ENCODE results near the gene LARP1.

Gene LARP1

DNA sequence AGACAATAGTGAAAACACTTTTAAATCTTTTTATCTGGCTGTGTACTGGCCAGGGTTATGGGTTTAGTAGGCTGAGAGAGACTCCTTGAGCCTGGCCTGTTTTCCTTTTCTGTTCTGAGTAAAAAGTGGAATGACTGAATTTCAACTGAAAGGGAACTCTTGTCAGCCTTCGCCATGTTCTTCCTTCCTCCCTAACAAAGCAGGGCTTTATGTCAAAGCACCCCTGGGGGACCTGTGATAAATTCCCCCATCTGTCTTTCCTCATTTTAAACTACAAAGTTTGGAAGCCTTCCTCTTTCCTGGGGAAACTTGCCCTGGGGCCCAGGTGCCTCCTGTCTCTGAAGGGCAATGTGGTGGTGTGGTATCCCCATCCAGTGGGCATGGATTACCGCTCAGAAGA lies 29.7 kb downstream of the LARP1 start:
- no peaks in the 10 kb centered on the region for H3K9me2 ChIP-seq (replicated peaks; ENCODE audit: control insufficient read depth, low read length)
- no peak overlapping the region for H3K4me2 ChIP-seq (ENCODE audit: low read length)
- H3K27ac ChIP-seq (ENCODE audit: low read depth, low read length): no peak overlapping the region
- H4K20me1 ChIP-seq (ENCODE audit: control insufficient read depth, insufficient read depth, low read depth, low read length): peaks cover 60% of the 10 kb centered on the region
- TF ChIP-seq EZH2phosphoT487 (IDR thresholded peaks at IDR 0.05; ENCODE audit: borderline replicate concordance, low read length): no peak
- TF ChIP-seq, protein P1, sequence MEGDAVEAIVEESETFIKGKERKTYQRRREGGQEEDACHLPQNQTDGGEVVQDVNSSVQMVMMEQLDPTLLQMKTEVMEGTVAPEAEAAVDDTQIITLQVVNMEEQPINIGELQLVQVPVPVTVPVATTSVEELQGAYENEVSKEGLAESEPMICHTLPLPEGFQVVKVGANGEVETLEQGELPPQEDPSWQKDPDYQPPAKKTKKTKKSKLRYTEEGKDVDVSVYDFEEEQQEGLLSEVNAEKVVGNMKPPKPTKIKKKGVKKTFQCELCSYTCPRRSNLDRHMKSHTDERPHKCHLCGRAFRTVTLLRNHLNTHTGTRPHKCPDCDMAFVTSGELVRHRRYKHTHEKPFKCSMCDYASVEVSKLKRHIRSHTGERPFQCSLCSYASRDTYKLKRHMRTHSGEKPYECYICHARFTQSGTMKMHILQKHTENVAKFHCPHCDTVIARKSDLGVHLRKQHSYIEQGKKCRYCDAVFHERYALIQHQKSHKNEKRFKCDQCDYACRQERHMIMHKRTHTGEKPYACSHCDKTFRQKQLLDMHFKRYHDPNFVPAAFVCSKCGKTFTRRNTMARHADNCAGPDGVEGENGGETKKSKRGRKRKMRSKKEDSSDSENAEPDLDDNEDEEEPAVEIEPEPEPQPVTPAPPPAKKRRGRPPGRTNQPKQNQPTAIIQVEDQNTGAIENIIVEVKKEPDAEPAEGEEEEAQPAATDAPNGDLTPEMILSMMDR (IDR thresholded peaks at IDR 0.05; ENCODE audit: low read depth, low read length, poor library complexity, severe bottlenecking): no peak
- no peak overlapping the region for H3K4me3 ChIP-seq (ENCODE audit: low read length)
- no peaks in the 10 kb centered on the region for H3K9me3 ChIP-seq (ENCODE audit: control insufficient read depth, insufficient read depth, low read length)
- peaks cover 68% of the 10 kb centered on the region for H3K36me3 ChIP-seq (ENCODE audit: control insufficient read depth, low read length)
- no peaks in the 10 kb centered on the region; the same call in 1 of the 2 replicates for H3F3A ChIP-seq (ENCODE audit: control insufficient read depth, insufficient read depth)
- H3K4me1 ChIP-seq (ENCODE audit: control insufficient read depth, low read length): peaks cover 19% of the 10 kb centered on the region
- peaks cover 100% of the 10 kb centered on the region for H3K79me2 ChIP-seq (ENCODE audit: control insufficient read depth, low read length)
- H3K27me3 ChIP-seq (ENCODE audit: control insufficient read depth, low read length): no peaks in the 10 kb centered on the region

DNA sequence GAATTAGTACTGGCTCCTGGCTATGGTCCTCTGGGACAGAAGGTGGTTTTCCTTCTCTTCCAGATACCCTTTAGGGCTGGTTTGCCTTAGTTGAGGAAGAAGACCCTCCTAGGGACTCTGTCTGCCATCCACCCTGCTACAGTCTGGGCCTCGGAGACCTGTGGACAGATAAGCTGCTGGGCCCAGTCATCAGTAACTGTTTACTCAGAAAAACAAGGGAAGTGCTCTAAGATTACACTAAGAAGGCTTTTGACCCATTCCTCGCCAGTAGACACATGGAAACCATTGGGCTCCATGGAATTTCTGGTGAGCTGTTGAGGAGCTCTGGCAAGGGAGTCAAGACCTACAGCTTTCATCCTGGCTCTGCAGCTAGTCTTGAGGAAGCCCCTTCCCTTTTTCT lies 31.2 kb downstream of the LARP1 start:
- Histone ChIP-seq H3K4me3 (ENCODE audit: low read length) (no peak overlapping the region), H3K4me1 (ENCODE audit: control insufficient read depth, low read length) (peaks cover 16% of the 10 kb centered on the region), H3K9me2 (replicated peaks; ENCODE audit: control insufficient read depth, low read length) (no peaks in the 10 kb centered on the region), H3K79me2 (ENCODE audit: control insufficient read depth, low read length) (peaks cover 96% of the 10 kb centered on the region), H3K4me2 (ENCODE audit: low read length) (no peak overlapping the region), H3K27me3 (ENCODE audit: control insufficient read depth, low read length) (no peaks in the 10 kb centered on the region), H3K27ac (ENCODE audit: low read depth, low read length) (no peak overlapping the region), H3K9me3 (ENCODE audit: control insufficient read depth, insufficient read depth, low read length) (no peaks in the 10 kb centered on the region), H4K20me1 (ENCODE audit: control insufficient read depth, insufficient read depth, low read depth, low read length) (peaks cover 61% of the 10 kb centered on the region), H3F3A (ENCODE audit: control insufficient read depth, insufficient read depth) (no peaks in the 10 kb centered on the region; the same call in 1 of the 2 replicates), H3K36me3 (ENCODE audit: control insufficient read depth, low read length) (peaks cover 77% of the 10 kb centered on the region)
- TF ChIP-seq EZH2phosphoT487 (IDR thresholded peaks at IDR 0.05; ENCODE audit: borderline replicate concordance, low read length): no peak
- TF ChIP-seq, protein P1 (IDR thresholded peaks at IDR 0.05; ENCODE audit: low read depth, low read length, poor library complexity, severe bottlenecking): no peak

DNA sequence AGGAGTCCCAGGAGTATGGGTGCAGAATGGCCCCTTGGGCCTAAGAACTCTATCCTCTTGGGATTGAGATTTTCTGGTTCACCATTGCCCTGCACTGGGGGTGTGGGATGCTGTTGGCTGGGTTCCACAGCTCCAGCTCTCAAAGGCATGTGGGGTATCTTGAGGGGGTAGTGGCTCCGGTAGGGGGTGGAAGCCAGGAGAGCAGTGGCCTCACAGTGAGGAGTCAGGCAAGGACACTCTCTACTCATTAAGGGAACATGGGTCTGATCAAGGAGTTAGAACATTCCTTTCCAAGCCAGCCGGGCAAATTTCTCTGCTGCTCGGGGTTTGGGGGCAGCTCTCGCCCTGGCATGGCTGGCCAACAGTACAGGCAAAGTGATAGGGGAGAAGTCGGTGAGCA lies 33.0 kb downstream of the LARP1 start:
- no peaks in the 10 kb centered on the region for H3K27me3 ChIP-seq (ENCODE audit: control insufficient read depth, low read length)
- TF ChIP-seq, protein P1 (IDR thresholded peaks at IDR 0.05; ENCODE audit: low read depth, low read length, poor library complexity, severe bottlenecking): no peak
- no peak for TF ChIP-seq EZH2phosphoT487 (IDR thresholded peaks at IDR 0.05; ENCODE audit: borderline replicate concordance, low read length)
- H3K27ac ChIP-seq (ENCODE audit: low read depth, low read length): no peak overlapping the region
- peaks cover 96% of the 10 kb centered on the region for H3K79me2 ChIP-seq (ENCODE audit: control insufficient read depth, low read length)
- H3K4me2 ChIP-seq (ENCODE audit: low read length): no peak overlapping the region
- H3K9me2 ChIP-seq (replicated peaks; ENCODE audit: control insufficient read depth, low read length): no peaks in the 10 kb centered on the region
- H3K4me1 ChIP-seq (ENCODE audit: control insufficient read depth, low read length): peaks cover 9% of the 10 kb centered on the region
- no peak overlapping the region for H3K4me3 ChIP-seq (ENCODE audit: low read length)
- H4K20me1 ChIP-seq (ENCODE audit: control insufficient read depth, insufficient read depth, low read depth, low read length): peaks cover 45% of the 10 kb centered on the region
- peaks cover 82% of the 10 kb centered on the region for H3K36me3 ChIP-seq (ENCODE audit: control insufficient read depth, low read length)
- peaks cover 3% of the 10 kb centered on the region; the same call in 1 of the 2 replicates for H3F3A ChIP-seq (ENCODE audit: control insufficient read depth, insufficient read depth)
- no peaks in the 10 kb centered on the region for H3K9me3 ChIP-seq (ENCODE audit: control insufficient read depth, insufficient read depth, low read length)
